NCI-H146 treated with DMSO at 0.1 percent for 48 hours (cell line): ENCODE data around the gene PRDM10.
A peak's percentile ranks its signal among the peaks of the same experiment; 100 is the strongest.

Experiments
- DNase-seq: peaks from one replicate; lab custom pipeline; 2025; ENCODE audit not compliant: unreplicated experiment; lab: John Stamatoyannopoulos, UW

PRDM10 gene

GRCh38 chr11:130008326-130008725, 5.7 kb upstream of the PRDM10 start:
- no peak for DNase-seq

DNA sequence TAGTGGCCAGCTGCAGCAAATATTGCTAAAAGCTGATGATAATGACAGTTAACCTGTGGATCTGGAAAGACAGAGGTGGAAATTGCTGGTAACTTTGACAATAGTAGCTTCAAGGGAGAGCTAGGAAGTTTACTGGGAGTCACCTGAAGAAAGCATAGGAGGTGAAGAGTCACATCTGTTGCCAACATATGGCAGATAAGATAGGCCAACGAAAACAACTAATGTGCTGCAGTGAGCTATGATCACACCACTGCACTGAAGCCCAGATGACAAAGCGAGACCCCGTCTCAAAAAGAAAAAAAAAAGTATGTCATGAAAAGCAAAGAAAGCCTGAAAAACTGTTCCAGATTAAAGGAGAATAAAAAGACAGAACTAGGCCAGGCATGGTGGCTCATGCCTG, 4.3 kb upstream of the PRDM10 start:
- no peak for DNase-seq

- no peak for DNase-seq
Observed at GRCh38 chr11:130003717-130004001, 1.0 kb upstream of the PRDM10 start.

- DNase-seq: peak; percentile 93
Observed at GRCh38 chr11:130002846-130003716, 446 bp upstream of the PRDM10 start.

DNA sequence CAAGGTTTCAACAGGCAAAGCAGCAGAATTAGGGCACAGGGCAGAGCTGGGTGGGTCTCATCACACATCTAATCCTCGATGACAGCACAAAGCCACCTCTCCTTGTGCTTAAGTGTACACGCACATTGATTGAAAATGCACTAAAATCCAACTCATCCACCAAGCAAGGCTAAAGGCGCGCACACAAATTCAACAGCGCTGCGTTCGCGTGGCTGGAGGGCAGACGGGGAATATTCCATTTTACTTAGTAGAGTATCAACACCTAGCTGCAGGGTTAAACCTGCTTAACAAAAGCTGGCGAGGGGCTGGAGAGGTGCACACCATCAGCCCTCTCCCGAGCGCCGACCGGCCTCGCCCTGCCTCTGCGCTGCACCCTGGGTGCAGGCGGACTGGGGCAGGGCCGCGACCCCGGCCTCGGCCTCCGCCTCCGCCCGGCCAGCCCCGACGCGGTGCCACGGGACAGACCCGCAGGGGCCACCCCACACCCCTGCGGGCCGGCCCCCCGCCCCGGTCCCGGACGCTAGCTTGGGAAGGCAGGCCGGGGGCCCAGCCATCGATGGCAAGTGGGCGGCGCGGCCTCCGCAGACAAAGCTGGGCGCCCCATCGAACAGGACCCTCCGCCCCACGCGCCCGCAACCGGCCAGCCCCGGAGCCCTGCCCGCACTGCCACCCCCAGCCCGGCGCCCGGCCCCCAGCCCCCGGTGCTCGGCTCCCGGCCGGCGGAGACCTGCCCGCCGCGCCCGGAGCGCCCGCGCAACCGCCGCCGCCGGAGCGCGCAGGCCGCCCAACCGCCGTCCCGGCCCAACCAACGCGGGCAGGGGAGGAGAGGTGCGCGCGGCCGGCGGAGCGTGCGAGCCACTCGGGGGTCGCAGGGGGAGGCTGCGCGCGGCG, 929 bp downstream of the PRDM10 start:
- peak; percentile 46 for DNase-seq

DNA sequence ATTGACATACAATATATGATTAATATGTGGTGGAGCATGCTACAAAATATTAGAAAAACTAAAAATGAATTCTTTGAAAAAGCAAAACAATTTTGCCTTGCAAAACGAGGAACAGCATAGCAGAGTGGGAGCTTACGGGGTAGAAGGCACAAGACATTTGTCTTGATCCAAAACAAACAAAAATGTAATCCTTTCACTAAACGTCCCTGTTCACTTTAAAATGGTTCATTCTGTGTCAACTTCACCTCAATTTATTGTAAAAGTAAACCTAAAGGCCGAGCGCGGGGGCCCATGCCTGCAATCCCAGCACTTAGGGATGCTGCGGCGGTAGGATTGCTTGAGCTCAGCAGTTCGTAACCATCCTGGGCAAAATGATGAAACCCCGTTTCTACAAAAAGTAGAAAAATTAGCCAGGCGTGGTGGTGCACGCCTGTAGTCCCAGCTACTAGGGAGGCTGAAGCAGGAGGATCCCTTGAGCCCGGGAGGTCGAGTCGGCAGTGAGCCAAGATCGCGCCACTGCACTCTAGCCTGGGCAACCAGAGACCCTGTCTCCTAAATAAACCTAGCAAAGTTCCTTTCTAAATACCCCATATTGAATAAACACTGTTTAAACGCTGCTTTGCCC, 2.0 kb downstream of the PRDM10 start:
- no peak for DNase-seq

DNA sequence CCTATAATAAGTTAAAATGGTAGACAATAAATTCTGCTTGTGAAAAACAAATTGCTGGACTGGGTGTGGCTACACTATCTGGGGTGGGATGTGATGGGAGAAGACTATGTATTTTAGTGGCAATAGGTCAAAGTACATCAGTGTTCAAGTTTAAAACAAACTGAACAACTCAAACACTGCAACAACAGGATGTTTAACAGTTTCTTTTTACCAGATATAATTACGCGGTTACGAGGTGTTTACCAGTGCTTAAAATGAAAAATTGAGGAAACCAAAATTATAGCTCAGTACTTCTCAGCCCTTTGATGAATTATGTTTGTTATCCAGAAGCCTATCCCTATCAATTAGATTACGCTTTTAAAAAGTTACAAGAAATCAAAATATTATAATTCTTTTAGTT, 3.2 kb downstream of the PRDM10 start:
- DNase-seq: no peak

- DNase-seq: no peak
Observed at GRCh38 chr11:129998905-129999304, 3.7 kb downstream of the PRDM10 start.

DNA sequence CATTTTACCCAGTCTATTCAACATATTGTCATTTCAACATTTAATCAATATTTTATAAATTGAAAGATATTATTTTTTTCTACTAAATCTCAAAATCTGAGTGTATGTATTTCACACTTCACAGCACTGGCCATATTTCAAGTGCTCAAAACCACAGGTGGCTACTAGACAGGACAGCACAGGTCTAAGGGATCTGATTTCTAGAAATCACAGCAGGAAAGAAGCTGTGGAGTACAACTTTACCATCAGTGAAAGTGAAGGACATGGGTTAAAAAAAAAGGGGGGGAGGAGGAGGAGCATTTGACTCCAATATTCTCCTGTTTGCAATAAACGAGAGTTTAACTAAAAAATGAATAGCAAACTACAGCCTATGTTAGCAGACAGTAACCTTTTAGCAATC, 4.5 kb downstream of the PRDM10 start:
- DNase-seq: no peak

- DNase-seq: no peak
Observed at GRCh38 chr11:129997513-129997912, 5.1 kb downstream of the PRDM10 start.

DNA sequence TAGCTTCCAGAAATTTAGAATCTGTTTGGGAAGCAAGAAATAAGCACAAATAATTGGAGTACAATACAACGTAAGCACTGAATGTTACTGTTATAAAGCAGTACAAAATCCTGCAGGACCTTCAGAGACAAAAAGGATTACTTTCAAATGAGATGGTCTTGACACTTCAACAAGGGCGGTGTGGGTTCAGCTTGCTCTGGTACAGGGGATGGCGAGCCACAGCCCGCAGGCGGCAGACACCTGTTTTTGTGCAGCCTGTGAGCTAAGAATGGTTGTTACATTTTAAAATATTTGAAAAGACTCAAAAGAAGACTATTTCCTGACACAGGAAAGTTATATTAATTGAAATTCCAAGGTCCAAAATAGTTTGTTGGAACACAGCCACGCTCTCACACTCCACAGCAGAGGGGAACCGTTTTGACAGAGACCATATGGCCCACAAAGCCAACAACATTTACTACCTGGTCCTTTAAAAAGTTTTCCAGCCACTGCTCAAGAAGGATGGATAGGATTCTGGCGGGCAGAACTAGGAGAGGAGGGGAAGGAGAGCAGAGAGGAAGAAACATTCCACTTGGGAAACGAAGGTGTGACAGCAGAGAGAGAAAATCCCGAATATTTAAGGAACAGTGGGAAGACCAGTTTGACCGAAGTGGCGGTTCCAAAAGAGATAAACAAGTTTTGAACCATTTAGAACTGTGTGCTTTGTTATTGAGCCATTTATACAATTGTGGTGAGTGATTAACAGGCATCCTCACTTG, 6.3 kb downstream of the PRDM10 start:
- no peak for DNase-seq

DNA sequence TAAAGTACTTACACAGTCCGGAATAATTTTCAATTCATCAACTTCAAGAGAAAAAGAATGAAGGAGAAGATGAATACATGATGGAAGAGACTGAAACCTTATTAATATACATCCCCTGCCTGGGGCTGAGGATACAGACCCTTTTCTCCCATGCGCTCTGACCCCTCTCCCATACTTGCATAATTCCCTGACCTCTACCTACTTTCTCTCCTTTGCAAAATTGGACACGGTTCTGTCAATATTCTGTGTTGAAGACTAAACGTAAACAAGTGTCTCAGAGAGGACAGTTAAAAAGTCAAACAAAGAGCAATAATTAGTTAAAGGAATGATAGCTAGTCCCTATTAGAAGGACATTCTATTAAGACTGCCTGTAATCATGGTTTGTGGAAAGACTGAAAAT, 7.5 kb downstream of the PRDM10 start:
- DNase-seq: no peak

DNA sequence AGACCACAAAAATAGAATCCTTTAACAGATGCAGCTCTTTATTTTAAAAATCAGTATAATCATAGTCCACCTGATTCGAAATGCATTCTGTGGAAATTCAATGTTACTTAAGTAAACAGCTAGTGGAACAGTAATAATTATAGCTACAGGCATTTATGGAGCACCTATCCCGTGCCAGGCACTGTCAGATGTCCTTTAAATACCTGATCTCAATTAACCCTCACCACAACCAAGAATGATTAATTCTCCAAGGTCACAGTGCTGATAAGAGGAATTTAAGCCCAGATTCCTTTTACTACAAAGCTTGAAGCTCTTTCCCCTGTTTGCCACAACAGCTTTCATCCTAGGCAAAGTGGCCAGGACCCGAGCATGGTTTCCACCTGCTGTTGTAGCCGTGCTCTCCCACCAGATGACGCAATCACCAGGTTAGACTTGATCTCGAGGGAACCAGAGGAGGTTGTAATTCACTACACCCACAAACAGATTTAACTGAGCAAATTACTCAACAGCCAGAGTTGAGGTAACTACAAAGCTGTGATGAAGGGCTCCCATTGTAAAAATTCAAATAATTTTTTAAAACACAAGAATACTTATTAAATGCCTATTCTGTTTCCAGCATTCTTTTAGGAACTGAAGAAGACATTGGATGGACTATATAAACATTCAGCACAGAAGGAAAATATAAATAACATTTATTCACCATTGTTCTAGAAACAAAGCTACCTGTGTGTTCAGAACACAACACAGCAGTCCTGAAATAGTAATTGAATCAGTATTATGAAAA, 10.3 kb downstream of the PRDM10 start:
- peak; percentile 60 for DNase-seq

DNA sequence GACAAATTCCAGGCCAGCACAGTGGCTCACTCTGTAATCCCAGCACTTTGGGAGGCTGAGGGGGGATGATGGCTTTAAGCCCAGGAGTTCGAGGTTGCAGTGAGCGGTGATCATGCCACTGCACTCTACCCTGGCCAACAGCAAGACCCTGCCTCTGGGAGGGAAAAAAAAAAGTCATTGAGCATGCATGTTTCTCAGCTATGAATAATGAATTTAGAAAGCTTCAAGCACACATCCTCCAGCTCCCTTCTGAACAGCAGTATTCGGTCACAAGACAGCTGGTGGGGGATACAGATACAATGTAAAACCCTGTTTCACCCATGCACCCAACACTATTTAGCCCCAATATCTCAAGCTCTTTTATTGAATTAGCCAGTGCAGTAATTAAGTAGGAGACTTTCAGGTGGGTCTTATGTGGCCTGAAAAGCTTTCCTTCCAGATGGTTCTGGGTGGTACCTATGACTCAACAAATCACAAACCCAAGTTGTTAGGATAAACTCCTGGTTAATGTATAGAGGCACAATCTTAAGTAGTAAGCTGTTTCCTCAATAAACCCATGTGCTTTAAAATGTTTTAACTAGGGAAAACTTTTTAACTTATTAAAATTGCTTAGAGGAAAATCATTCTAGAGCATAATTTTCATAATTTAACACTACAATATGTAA, 13.4 kb downstream of the PRDM10 start:
- DNase-seq: no peak

DNA sequence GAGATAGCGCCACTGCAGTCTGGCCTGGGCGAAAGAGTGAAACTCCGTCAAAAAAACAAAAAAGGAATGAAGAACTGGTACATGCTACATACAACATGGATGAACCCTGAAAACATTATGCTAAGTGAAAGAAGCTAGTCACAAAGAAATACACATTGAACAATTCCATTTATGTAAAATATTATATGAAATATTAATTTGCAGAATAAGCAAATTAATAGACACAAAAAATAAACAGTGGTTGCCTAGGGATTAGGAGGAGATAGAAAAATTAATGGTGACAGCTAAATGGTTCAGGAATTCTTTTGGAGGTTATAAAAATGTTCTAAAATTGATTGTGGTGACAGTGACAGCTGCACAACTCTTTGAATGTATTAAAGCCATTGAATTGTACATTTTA, 14.7 kb downstream of the PRDM10 start:
- DNase-seq: no peak

GRCh38 chr11:129985823-129986222, 16.8 kb downstream of the PRDM10 start:
- no peak for DNase-seq

- DNase-seq: no peak
Observed at GRCh38 chr11:129980086-129980485, 22.5 kb downstream of the PRDM10 start.

DNA sequence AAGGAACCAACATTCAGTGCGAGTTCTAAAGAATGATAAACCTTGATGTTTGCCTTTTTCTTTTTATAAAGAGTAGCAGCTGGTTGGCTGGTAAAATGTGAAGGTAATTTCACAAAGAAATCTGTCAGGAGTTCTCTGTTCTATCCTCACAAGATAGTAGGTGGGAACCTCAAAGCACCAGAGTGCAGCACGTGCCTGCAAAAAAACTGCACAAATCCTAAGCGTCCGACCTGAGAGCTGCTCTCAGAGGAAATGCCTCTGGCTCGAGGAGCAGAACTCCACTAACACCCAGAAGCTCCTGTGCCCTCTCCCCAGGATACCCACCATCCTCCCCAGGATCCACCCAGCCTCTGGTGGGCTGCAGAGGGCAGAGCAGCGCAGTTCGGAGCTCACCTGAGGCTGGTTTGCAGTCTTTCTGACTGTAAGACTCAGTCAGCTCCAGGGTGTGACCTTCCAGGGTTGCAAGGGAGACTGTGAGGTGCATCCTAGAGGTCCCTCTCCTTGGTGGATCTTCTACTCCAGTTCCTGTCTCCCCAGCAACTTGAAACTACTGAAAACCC, 23.5 kb downstream of the PRDM10 start:
- DNase-seq: no peak

GRCh38 chr11:129978447-129978846, 24.2 kb downstream of the PRDM10 start:
- no peak for DNase-seq

- DNase-seq: no peak
Observed at GRCh38 chr11:129976328-129976727, 26.3 kb downstream of the PRDM10 start.
